Muscle layer of duodenum (tissue), 2 donors: ENCODE data around the gene CNTNAP5.

Source experiments
- H3K27ac ChIP-seq: one replicate; pipeline ENCODE4 v1.7.0; 2013; ENCODE audit warnings: mild to moderate bottlenecking, low read length
- H3K27me3 ChIP-seq: one replicate; pipeline ENCODE4 v1.7.0; 2013; ENCODE audit warnings: low read depth, mild to moderate bottlenecking, control low read depth, low read length
- H3K36me3 ChIP-seq, 2 donors: one replicate each; pipeline ENCODE4 v1.7.0; 2013; ENCODE audit warnings: low read length in 2 of 2, control low read depth in 1 of 2, mild to moderate bottlenecking in 1 of 2; ENCODE audit not compliant: insufficient read depth in 2 of 2, control insufficient read depth in 1 of 2
- H3K4me1 ChIP-seq, 2 donors: one replicate each; pipeline ENCODE4 v1.7.0; 2013; ENCODE audit warnings: low read length in 2 of 2, mild to moderate bottlenecking in 2 of 2, control low read depth in 1 of 2, moderate library complexity in 1 of 2; ENCODE audit not compliant: insufficient read depth in 2 of 2, control insufficient read depth in 1 of 2
- H3K4me3 ChIP-seq, 2 donors: one replicate each; pipeline ENCODE4 v1.7.0; 2013; ENCODE audit warnings: low read length in 2 of 2, low read depth in 1 of 2, mild to moderate bottlenecking in 1 of 2
- H3K9me3 ChIP-seq, 2 donors: one replicate each; pipeline ENCODE4 v1.7.0; 2013; ENCODE audit warnings: low read length in 2 of 2, control low read depth in 1 of 2, mild to moderate bottlenecking in 1 of 2; ENCODE audit not compliant: control insufficient read depth in 1 of 2
- donor health status: healthy.

Gene CNTNAP5

GRCh38 chr2:124025171-124025580 lies at the start of gene CNTNAP5:
TSS of gene CNTNAP5 (plus strand) at chr2:124025287. CDS start at chr2:124025651, 364 bp downstream.
- H3K4me1 ChIP-seq, result peaks cover 0 to 12% of the 10 kb centered on the region in 2 donors
- no peaks in the 10 kb centered on the region for H3K9me3 ChIP-seq
- no peaks in the 10 kb centered on the region for H3K36me3 ChIP-seq
- peak within 1 kb of the TSS; percentile 5 to 54 for H3K4me3 ChIP-seq
- peaks cover 5% of the 10 kb centered on the region for H3K27me3 ChIP-seq
- no peak within 1 kb of the TSS for H3K27ac ChIP-seq

- Histone ChIP-seq H3K4me1 (no peaks in the 10 kb centered on the region), H3K4me3 (no peak overlapping the region), H3K27ac (no peak overlapping the region), H3K36me3 (no peaks in the 10 kb centered on the region), H3K27me3 (no peaks in the 10 kb centered on the region), H3K9me3 (no peaks in the 10 kb centered on the region)
Measured at GRCh38 chr2:123976054-123976648, 48.9 kb upstream of the CNTNAP5 start.

GRCh38 chr2:123993728-123994323 lies 31.3 kb upstream of the CNTNAP5 start:
- no peak overlapping the region for H3K4me3 ChIP-seq
- peaks cover 0 to 3% of the 10 kb centered on the region in 2 donors for H3K9me3 ChIP-seq
- H3K27ac ChIP-seq, result no peak overlapping the region
- H3K4me1 ChIP-seq, result no peaks in the 10 kb centered on the region
- H3K27me3 ChIP-seq, result no peaks in the 10 kb centered on the region
- no peaks in the 10 kb centered on the region for H3K36me3 ChIP-seq

- Histone ChIP-seq H3K4me1 (no peaks in the 10 kb centered on the region), H3K27me3 (no peaks in the 10 kb centered on the region), H3K36me3 (no peaks in the 10 kb centered on the region), H3K9me3 (no peaks in the 10 kb centered on the region), H3K27ac (no peak overlapping the region), H3K4me3 (no peak overlapping the region)
Measured at GRCh38 chr2:123999681-124000080, 25.4 kb upstream of the CNTNAP5 start.

- Histone ChIP-seq H3K27me3 (no peaks in the 10 kb centered on the region), H3K4me3 (no peak overlapping the region), H3K36me3 (no peaks in the 10 kb centered on the region), H3K4me1 (no peaks in the 10 kb centered on the region), H3K27ac (no peak overlapping the region), H3K9me3 (no peaks in the 10 kb centered on the region)
Measured at GRCh38 chr2:124001696-124002430, 23.2 kb upstream of the CNTNAP5 start.

GRCh38 chr2:124018890-124019289 lies 6.2 kb upstream of the CNTNAP5 start:
- no peaks in the 10 kb centered on the region for H3K9me3 ChIP-seq
- no peak overlapping the region for H3K27ac ChIP-seq
- H3K27me3 ChIP-seq, result no peaks in the 10 kb centered on the region
- H3K4me3 ChIP-seq, result no peak overlapping the region
- no peaks in the 10 kb centered on the region for H3K36me3 ChIP-seq
- H3K4me1 ChIP-seq, result no peaks in the 10 kb centered on the region

- H3K4me3 ChIP-seq, result peak overlapping the region; percentile 5 to 54
Measured at GRCh38 chr2:124024561-124025170, 421 bp upstream of the CNTNAP5 start.

GRCh38 chr2:124025891-124026434 lies 876 bp downstream of the CNTNAP5 start:
- peaks cover 5% of the 10 kb centered on the region for H3K27me3 ChIP-seq
- no peak overlapping the region for H3K27ac ChIP-seq
- no peaks in the 10 kb centered on the region for H3K36me3 ChIP-seq
- H3K4me1 ChIP-seq, result peaks cover 0 to 12% of the 10 kb centered on the region in 2 donors
- no peak overlapping the region for H3K4me3 ChIP-seq
- no peaks in the 10 kb centered on the region for H3K9me3 ChIP-seq

More at GRCh38 chr2:124024561-124025170, 421 bp upstream of the CNTNAP5 start:
- Histone ChIP-seq H3K36me3 (no peaks in the 10 kb centered on the region), H3K9me3 (no peaks in the 10 kb centered on the region), H3K4me1 (peaks cover 0 to 12% of the 10 kb centered on the region in 2 donors), H3K27me3 (peaks cover 5% of the 10 kb centered on the region), H3K27ac (no peak overlapping the region)

GRCh38 chr2:124026503-124026902 lies 1.4 kb downstream of the CNTNAP5 start:
- Histone ChIP-seq H3K4me1 (peaks cover 0 to 12% of the 10 kb centered on the region in 2 donors), H3K9me3 (no peaks in the 10 kb centered on the region), H3K27ac (no peak overlapping the region)

GRCh38 chr2:124027182-124027581 lies 2.1 kb downstream of the CNTNAP5 start:
- Histone ChIP-seq H3K4me1 (peaks cover 0 to 12% of the 10 kb centered on the region in 2 donors), H3K36me3 (no peaks in the 10 kb centered on the region), H3K27me3 (peaks cover 5% of the 10 kb centered on the region), H3K4me3 (no peak overlapping the region), H3K9me3 (no peaks in the 10 kb centered on the region), H3K27ac (no peak overlapping the region)

More at GRCh38 chr2:124026503-124026902, 1.4 kb downstream of the CNTNAP5 start:
- Histone ChIP-seq H3K36me3 (no peaks in the 10 kb centered on the region), H3K27me3 (peaks cover 5% of the 10 kb centered on the region), H3K4me3 (no peak overlapping the region)

GRCh38 chr2:124032799-124033198 lies 7.7 kb downstream of the CNTNAP5 start:
- H3K4me3 ChIP-seq, result no peak overlapping the region
- no peaks in the 10 kb centered on the region for H3K27me3 ChIP-seq
- no peaks in the 10 kb centered on the region for H3K9me3 ChIP-seq
- no peaks in the 10 kb centered on the region for H3K4me1 ChIP-seq
- H3K36me3 ChIP-seq, result no peaks in the 10 kb centered on the region
- H3K27ac ChIP-seq, result no peak overlapping the region
